Measurements from ENCODE around the gene STK32A. TPM values are rescaled to one million over a fixed set of nuclear protein-coding genes. Genes with fewer than 3 reads are reported as not detected.
"Not testable (repeated sequence)": the region's sequence is repeated elsewhere in the genome, so short reads cannot be mapped to it uniquely, and the experiment has no call there.

STK32A gene
- total RNA-seq, 4 donors from 2014 or later = 1.0 to 1.4 (median 1.3) TPM

- TF ChIP-seq CTCF (IDR thresholded peaks at IDR 0.05) = no peak
- no peak for TF ChIP-seq EP300 (IDR thresholded peaks at IDR 0.05)
- no peak for TF ChIP-seq POLR2AphosphoS5 (IDR thresholded peaks at IDR 0.05)
- no peak for TF ChIP-seq POLR2A (IDR thresholded peaks at IDR 0.05; ENCODE audit: low read depth)
- Histone ChIP-seq H3K4me3 (no peak overlapping the region), H3K4me1 (no peaks in the 10 kb centered on the region), H3K27ac (replicated peaks in 1 of 4) (no peak overlapping the region), H3K36me3 (no peaks in the 10 kb centered on the region), H3K27me3 (no peaks in the 10 kb centered on the region), H3K9me3 (no peaks in the 10 kb centered on the region)
- DNase-seq (ENCODE audit: extremely low spot score) = no peak
- intact Hi-C loops (cut with DNase I) = no loop called here
- WGBS = 92% methylated on average over 2 of the region's 2 CpGs
Measured at GRCh38 chr5:147359581-147359980, 124.8 kb downstream of the STK32A start.

GRCh38 chr5:147360816-147361215 is 126.0 kb downstream of the STK32A start:
- no peak for TF ChIP-seq POLR2AphosphoS5 (IDR thresholded peaks at IDR 0.05)
- TF ChIP-seq POLR2A (IDR thresholded peaks at IDR 0.05; ENCODE audit: low read depth) = no peak
- TF ChIP-seq CTCF (IDR thresholded peaks at IDR 0.05) = no peak
- no peak for TF ChIP-seq EP300 (IDR thresholded peaks at IDR 0.05)
- no peak overlapping the region for H3K4me3 ChIP-seq
- no peaks in the 10 kb centered on the region for H3K36me3 ChIP-seq
- H3K27ac ChIP-seq (replicated peaks in 1 of 4) = no peak overlapping the region
- H3K9me3 ChIP-seq = no peaks in the 10 kb centered on the region
- 74% methylated on average over 2 of the region's 2 CpGs for WGBS
- no peaks in the 10 kb centered on the region for H3K27me3 ChIP-seq
- H3K4me1 ChIP-seq = no peaks in the 10 kb centered on the region
- no peak for DNase-seq (ENCODE audit: extremely low spot score)
- intact Hi-C loops (cut with DNase I) = no loop called here

- H3K4me1 ChIP-seq = no peaks in the 10 kb centered on the region
- no peaks in the 10 kb centered on the region for H3K27me3 ChIP-seq
- no peak overlapping the region for H3K27ac ChIP-seq (replicated peaks in 1 of 4)
- H3K4me3 ChIP-seq = no peak overlapping the region
- 77% methylated on average over 4 of the region's 4 CpGs for WGBS
- no peak for DNase-seq (ENCODE audit: extremely low spot score)
- no peaks in the 10 kb centered on the region for H3K36me3 ChIP-seq
- intact Hi-C loops (cut with DNase I) = no loop called here
- no peaks in the 10 kb centered on the region for H3K9me3 ChIP-seq
- no peak for TF ChIP-seq EP300 (IDR thresholded peaks at IDR 0.05)
- no peak for TF ChIP-seq CTCF (IDR thresholded peaks at IDR 0.05)
- TF ChIP-seq POLR2AphosphoS5 (IDR thresholded peaks at IDR 0.05) = no peak
- no peak for TF ChIP-seq POLR2A (IDR thresholded peaks at IDR 0.05; ENCODE audit: low read depth)
Measured at GRCh38 chr5:147361441-147362175, 126.8 kb downstream of the STK32A start.

- 88% methylated on average over 6 of the region's 6 CpGs for WGBS
- H3K4me1 ChIP-seq; DNase-seq (ENCODE audit: extremely low spot score); H3K36me3 ChIP-seq; H3K9me3 ChIP-seq; H3K27ac ChIP-seq (replicated peaks in 1 of 4); H3K4me3 ChIP-seq; H3K27me3 ChIP-seq: not testable (repeated sequence)
- intact Hi-C loops (cut with DNase I) = loop anchor here (5.0 kb wide), 1 partner anchor 135 kb away; no protein-coding TSS in a partner anchor
Measured at GRCh38 chr5:147367381-147367780, 132.6 kb downstream of the STK32A start.

- Histone ChIP-seq H3K27ac (replicated peaks in 1 of 4) (no peak overlapping the region), H3K4me1 (no peaks in the 10 kb centered on the region), H3K27me3 (no peaks in the 10 kb centered on the region), H3K4me3 (no peak overlapping the region), H3K36me3 (no peaks in the 10 kb centered on the region), H3K9me3 (no peaks in the 10 kb centered on the region)
- intact Hi-C loops (cut with DNase I) = loop anchor here (5.0 kb wide), 2 partner anchors 138 to 148 kb away; no protein-coding TSS in a partner anchor
- no peak for TF ChIP-seq EP300 (IDR thresholded peaks at IDR 0.05)
- peak; percentile 51 to 64 (median 63) for TF ChIP-seq CTCF (IDR thresholded peaks at IDR 0.05)
- DNase-seq (ENCODE audit: extremely low spot score) = no peak
- 13% methylated on average over 2 of the region's 2 CpGs for WGBS
Measured at GRCh38 chr5:147369742-147370374, 135.0 kb downstream of the STK32A start.

All from esophagus muscularis mucosa (tissue), 4 donors.